HepG2 (cell line): Measurements from ENCODE around the gene PROK2. TPM values are rescaled to one million over a fixed set of nuclear protein-coding genes. Genes with fewer than 3 reads are reported as not detected.

Source experiments
- ATAC-seq: fragments of 200-7000 bp; cut with Tn5 transposase; 3 replicates; pipeline ENCODE4 v1.9.1; 2020; ENCODE audit warnings: mild to moderate bottlenecking, moderate library complexity
- BruUV-seq: library from RNA; stranded (reverse); fragments of 400-500 nt; replicated peaks from 2 replicates; lab custom pipeline; 2021; lab: Mats Ljungman, UMichigan
- CTCF ChIA-PET: fragments of 300-600 bp; formaldehyde crosslinking; extraction: SDS; loops from one replicate; lab custom pipeline; 2021; ENCODE audit warnings: low total read pairs, inconsistent platforms, low intra/inter-chr PET ratio; lab: Yijun Ruan, JAX
- POLR2A ChIA-PET: fragments of 350-600 bp; sonication (Branson Sonifier 250); formaldehyde crosslinking; loops from one replicate; lab custom pipeline; 2020; ENCODE audit warnings: antibody characterized with exemption, inconsistent platforms; lab: Yijun Ruan, JAX
- DNase-seq: peaks from one replicate; pipeline ENCODE4 v3.0.0-alpha.2; 2015; ENCODE audit warnings: low spot score
- FAIRE-seq: peaks from 3 replicates; lab custom pipeline; 2011; peaks lifted over from hg19 to GRCh38; lab: Jason Lieb, UNC
- H2AFZ ChIP-seq: one replicate; pipeline ENCODE4 v1.6.1; 2011; ENCODE audit warnings: low read length, inconsistent platforms
- H3K27ac ChIP-seq: fragments of 300-600 bp; 3 replicates; pipeline ENCODE4 v1.8.0; 2011; ENCODE audit warnings: mixed run types, mild to moderate bottlenecking, mixed read lengths, low read length, inconsistent platforms; ENCODE audit not compliant: insufficient read depth; ENCODE audit errors: extremely low read length
- H3K27me3 ChIP-seq, 2 experiments: fragments of 200-600 bp in 1 of 2; 2 replicates in 1 of 2; 3 replicates in 1 of 2; pipeline versions ENCODE4 v1.6.0 to v1.8.0; 2011; ENCODE audit warnings: low read length in 2 of 2, mild to moderate bottlenecking in 2 of 2, moderate library complexity in 2 of 2, inconsistent platforms in 1 of 2; ENCODE audit not compliant: insufficient read depth in 2 of 2, control insufficient read depth in 1 of 2
- H3K36me3 ChIP-seq, 2 experiments: fragments of 200-600 bp in 1 of 2; replicated peaks in 1 of 2; 2 replicates in 1 of 2; 3 replicates in 1 of 2; pipeline versions ENCODE4 v1.5.1 to v1.8.0; 2011; ENCODE audit warnings: low read length in 2 of 2, inconsistent platforms in 1 of 2; ENCODE audit not compliant: insufficient read depth in 2 of 2, control insufficient read depth in 1 of 2
- H3K4me1 ChIP-seq: 2 replicates; pipeline ENCODE4 v1.5.1; 2012; ENCODE audit warnings: low read length, inconsistent platforms; ENCODE audit not compliant: insufficient read depth
- H3K4me2 ChIP-seq: 2 replicates; pipeline ENCODE4 v1.6.0; 2011; ENCODE audit warnings: low read depth, low read length, inconsistent platforms
- H3K4me3 ChIP-seq, 3 experiments: fragments of 200-600 bp in 1 of 3; sonication (generic), shearing (Covaris generic) in 1 of 3; replicated peaks in 1 of 3; 2 replicates each; pipeline ENCODE4 v1.5.1; 2011 to 2016; ENCODE audit warnings: low read length in 3 of 3, inconsistent platforms in 2 of 3, low read depth in 2 of 3, mild to moderate bottlenecking in 2 of 3, control low read depth in 1 of 3, mixed read lengths in 1 of 3; ENCODE audit not compliant: insufficient read depth in 1 of 3
- H3K79me2 ChIP-seq: one replicate; pipeline ENCODE4 v1.6.1; 2011; ENCODE audit warnings: low read length, inconsistent platforms; ENCODE audit not compliant: insufficient read depth
- H3K9ac ChIP-seq: 2 replicates; pipeline ENCODE4 v1.6.0; 2011; ENCODE audit warnings: mild to moderate bottlenecking, low read depth, low read length, inconsistent platforms; ENCODE audit not compliant: insufficient read depth
- H3K9me3 ChIP-seq: 2 replicates; pipeline ENCODE4 v1.5.1; 2012; ENCODE audit warnings: mild to moderate bottlenecking, low read length
- H4K20me1 ChIP-seq: 2 replicates; pipeline ENCODE4 v1.6.0; 2011; ENCODE audit warnings: inconsistent platforms, mild to moderate bottlenecking, low read length, moderate library complexity; ENCODE audit not compliant: insufficient read depth
- ARHGAP35 ChIP-seq: sonication (generic); formaldehyde crosslinking; IDR thresholded peaks from 2 replicates; pipeline ENCODE4 v1.9.0; 2022; ENCODE audit warnings: mild to moderate bottlenecking, inconsistent platforms, moderate library complexity, missing genetic modification reagents, borderline replicate concordance
- BCL6 ChIP-seq: IDR thresholded peaks from 2 replicates; pipeline ENCODE4 v1.6.1; 2016; ENCODE audit warnings: missing genetic modification reagents, missing compliant biosample characterization
- NCOA2 ChIP-seq: sonication (generic); formaldehyde crosslinking; IDR thresholded peaks from 2 replicates; pipeline ENCODE4 v1.8.0; 2022; ENCODE audit warnings: inconsistent platforms
- PHF21A ChIP-seq: sonication (generic); formaldehyde crosslinking; IDR thresholded peaks from 2 replicates; pipeline ENCODE4 v1.5.0; 2020; ENCODE audit warnings: mild to moderate bottlenecking, missing genetic modification reagents
- SALL2 ChIP-seq: sonication (generic); formaldehyde crosslinking; IDR thresholded peaks from 2 replicates; pipeline ENCODE4 v1.8.1; 2023; ENCODE audit warnings: mild to moderate bottlenecking, missing genetic modification reagents, inconsistent platforms
- SETDB1 ChIP-seq: sonication (generic); formaldehyde crosslinking; IDR thresholded peaks from 2 replicates; pipeline ENCODE4 v1.5.1; 2020; ENCODE audit warnings: missing genetic modification reagents, mild to moderate bottlenecking, borderline replicate concordance
- SIN3A ChIP-seq: IDR thresholded peaks from 2 replicates; pipeline ENCODE4 v1.6.1; 2011; ENCODE audit warnings: low read depth, mild to moderate bottlenecking, control low read depth, low read length, borderline replicate concordance
- SMC3 ChIP-seq: IDR thresholded peaks from 2 replicates; pipeline ENCODE4 v1.6.1; 2011; ENCODE audit warnings: low read length, improper control_type of control experiment
- TBX2 ChIP-seq: sonication (generic); formaldehyde crosslinking; IDR thresholded peaks from 2 replicates; pipeline ENCODE4 v1.5.0; 2020; ENCODE audit warnings: missing genetic modification reagents, mild to moderate bottlenecking, borderline replicate concordance
- TP53 ChIP-seq: sonication (generic); formaldehyde crosslinking; conservative IDR thresholded peaks from 2 replicates; pipeline ENCODE4 v1.4.0; 2020; ENCODE audit warnings: missing genetic modification reagents
- ZBTB39 ChIP-seq: sonication (generic); formaldehyde crosslinking; IDR thresholded peaks from 2 replicates; pipeline ENCODE4 v1.5.0; 2020; ENCODE audit warnings: missing genetic modification reagents
- ZKSCAN1 ChIP-seq: fragments of 150-350 bp; IDR thresholded peaks from 2 replicates; pipeline ENCODE4 v1.6.1; 2014; ENCODE audit warnings: low read length
- ZNF484 ChIP-seq: sonication (generic); formaldehyde crosslinking; IDR thresholded peaks from 2 replicates; pipeline ENCODE4 v1.5.1; 2020; ENCODE audit warnings: mild to moderate bottlenecking, low read depth, missing genetic modification reagents, borderline replicate concordance
- WGBS: methylation state at CpG from one replicate; pipeline ENCODE4 v1.1.6; 2017; ENCODE audit warnings: low lambda C conversion rate; 5-methylcytosine and 5-hydroxymethylcytosine counted together
- in situ Hi-C: cut with HindIII; loops from 2 replicates; pipeline ENCODE4 v1.10.0; 2017; ENCODE audit warnings: low pct_unique_long_range_greater_than_20kb; ENCODE audit not compliant: extremely low pct_ligation_motif_present
- intact Hi-C: fragments of 100-400 bp; cut with micrococcal nuclease; formaldehyde crosslinking; loops from one replicate; pipeline ENCODE4 v1.10.0; 2022; ENCODE audit not compliant: unreplicated experiment
- polyA plus RNA-seq, 8 experiments: library from polyadenylated mRNA; depleted of rRNA in 3 of 8; stranded (reverse) in 7 of 8; unstranded in 1 of 8; fragments of >200 nt; fragmentation: Illumina TruSeq in 4 of 8; extraction: Trizol in 4 of 8; gene quantifications; 2 replicates each; pipeline versions ENCODE4 v1.2.1 to v1.2.3, GENCODE V29; 2011 to 2016; ENCODE audit warnings: low read depth in 4 of 8, missing spikeins in 1 of 8, mixed read lengths in 1 of 8; ENCODE audit not compliant: insufficient read depth in 1 of 8
- total RNA-seq, 5 experiments: library from RNA; depleted of rRNA; stranded (reverse); fragments of >200 nt; fragmentation: Illumina TruSeq; extraction: Trizol; gene quantifications; 2 replicates each; pipeline ENCODE4 v1.2.3, GENCODE V29; 2016; ENCODE audit warnings: low read depth in 1 of 5

Gene PROK2
- total and polyA plus RNA-seq, 2 of the 13 experiments (the other 11 are each of a cell fraction or from before 2014, with no cell fraction given) = not detected

GRCh38 chr3:71760140-71760539, 24.8 kb downstream of the PROK2 start:
- BruUV-seq = no TSS peak
- no peaks in the 10 kb centered on the region for H3K4me1 ChIP-seq
- DNase-seq = no peak
- in situ Hi-C loops = no loop called here
- no peak overlapping the region for H3K4me3 ChIP-seq
- no peak overlapping the region for H3K9ac ChIP-seq
- no peak overlapping the region for H2AFZ ChIP-seq
- no peak overlapping the region for H3K27ac ChIP-seq
- POLR2A ChIA-PET = no interaction called here
- TF ChIP-seq BCL6 (CRISPR knock-in tag) = no peak
- TF ChIP-seq ZBTB39 = no peak
- TF ChIP-seq SALL2 = no peak
- no peak for TF ChIP-seq SIN3A
- no peak for TF ChIP-seq SETDB1 (CRISPR knock-in tag)
- no peak for TF ChIP-seq PHF21A (CRISPR knock-in tag)
- TF ChIP-seq TP53 (CRISPR knock-in tag) = no peak
- TF ChIP-seq NCOA2 (CRISPR knock-in tag) = no peak
- TF ChIP-seq ZKSCAN1 = no peak
- no peak for TF ChIP-seq SMC3
- TF ChIP-seq ZNF484 (CRISPR knock-in tag) = no peak
- no peak for TF ChIP-seq TBX2
- TF ChIP-seq ARHGAP35 (CRISPR knock-in tag) = no peak
- no peaks in the 10 kb centered on the region for H3K9me3 ChIP-seq
- FAIRE-seq = no peak
- WGBS = 0% methylated on average over 1 of the region's 1 CpG
- no peak overlapping the region for H3K4me2 ChIP-seq
- CTCF ChIA-PET = no interaction called here
- no peaks in the 10 kb centered on the region for H3K79me2 ChIP-seq
- intact Hi-C loops = no loop called here
- no peaks in the 10 kb centered on the region for H3K36me3 ChIP-seq
- peaks cover 1 to 36% of the 10 kb centered on the region in 2 experiments; a peak in 3 of 5 replicates for H3K27me3 ChIP-seq
- ATAC-seq = no peak
- H4K20me1 ChIP-seq = no peaks in the 10 kb centered on the region
